Bronchial epithelial cell (primary cell): ENCODE results near the gene SMC5. TPM values are rescaled to one million over a fixed set of nuclear protein-coding genes. Genes with fewer than 3 reads are reported as not detected.

Experiments used
- DNase-seq: peaks from one replicate; pipeline ENCODE4 v3.0.0-alpha.2; 2010; ENCODE audit warnings: low read depth
- FAIRE-seq: peaks from 2 replicates; lab custom pipeline; 2011; peaks lifted over from hg19 to GRCh38; lab: Jason Lieb, UNC
- H3K27me3 ChIP-seq: 2 replicates; pipeline ENCODE4 v1.5.1; 2011; ENCODE audit warnings: low read length; ENCODE audit not compliant: control insufficient read depth, insufficient read depth
- H3K36me3 ChIP-seq: 2 replicates; pipeline ENCODE4 v1.5.1; 2011; ENCODE audit warnings: low read length; ENCODE audit not compliant: control insufficient read depth, insufficient read depth
- H3K4me3 ChIP-seq: 2 replicates; pipeline ENCODE4 v1.5.1; 2011; ENCODE audit warnings: mild to moderate bottlenecking, low read depth, low read length, control low read depth
- total RNA-seq: library from RNA; depleted of rRNA; stranded (reverse); fragments of >200 nt; gene quantifications from 2 replicates; pipeline ENCODE4 v1.2.1, GENCODE V29; 2014
- TF ChIP-seq, protein P1 (sequence below): IDR thresholded peaks from 2 replicates; pipeline ENCODE4 v1.5.1; 2011; ENCODE audit warnings: mild to moderate bottlenecking, moderate library complexity, low read length, control low read depth, inconsistent platforms; ENCODE audit not compliant: insufficient read depth, severe bottlenecking

The SMC5 gene
- total RNA-seq, 1 donor from 2014 or later: 16.6 TPM

DNA sequence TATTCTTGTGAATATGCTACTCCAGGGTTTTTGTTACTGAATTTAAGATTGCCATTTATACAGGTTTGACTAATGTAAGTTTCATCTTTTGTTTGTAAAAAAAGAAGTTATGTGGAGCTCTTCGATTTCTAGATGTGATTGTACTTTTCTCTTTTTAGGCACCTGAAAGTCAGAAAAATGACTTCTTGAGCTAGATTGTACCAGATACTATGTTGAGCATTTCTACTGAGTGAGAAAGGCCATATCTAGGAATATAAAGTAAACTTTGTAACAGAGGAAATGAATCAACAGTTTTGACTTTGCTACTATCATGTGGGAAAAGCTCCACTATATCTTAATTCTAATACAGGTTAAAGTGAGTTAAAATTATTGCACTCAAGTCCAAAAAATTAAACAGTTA, 25.1 kb downstream of the SMC5 start:
- TF ChIP-seq, protein P1, sequence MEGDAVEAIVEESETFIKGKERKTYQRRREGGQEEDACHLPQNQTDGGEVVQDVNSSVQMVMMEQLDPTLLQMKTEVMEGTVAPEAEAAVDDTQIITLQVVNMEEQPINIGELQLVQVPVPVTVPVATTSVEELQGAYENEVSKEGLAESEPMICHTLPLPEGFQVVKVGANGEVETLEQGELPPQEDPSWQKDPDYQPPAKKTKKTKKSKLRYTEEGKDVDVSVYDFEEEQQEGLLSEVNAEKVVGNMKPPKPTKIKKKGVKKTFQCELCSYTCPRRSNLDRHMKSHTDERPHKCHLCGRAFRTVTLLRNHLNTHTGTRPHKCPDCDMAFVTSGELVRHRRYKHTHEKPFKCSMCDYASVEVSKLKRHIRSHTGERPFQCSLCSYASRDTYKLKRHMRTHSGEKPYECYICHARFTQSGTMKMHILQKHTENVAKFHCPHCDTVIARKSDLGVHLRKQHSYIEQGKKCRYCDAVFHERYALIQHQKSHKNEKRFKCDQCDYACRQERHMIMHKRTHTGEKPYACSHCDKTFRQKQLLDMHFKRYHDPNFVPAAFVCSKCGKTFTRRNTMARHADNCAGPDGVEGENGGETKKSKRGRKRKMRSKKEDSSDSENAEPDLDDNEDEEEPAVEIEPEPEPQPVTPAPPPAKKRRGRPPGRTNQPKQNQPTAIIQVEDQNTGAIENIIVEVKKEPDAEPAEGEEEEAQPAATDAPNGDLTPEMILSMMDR: no peak
- Histone ChIP-seq H3K36me3 (peaks cover 4% of the 10 kb centered on the region), H3K4me3 (no peak overlapping the region), H3K27me3 (no peaks in the 10 kb centered on the region)
- no peak for FAIRE-seq
- DNase-seq: no peak

DNA sequence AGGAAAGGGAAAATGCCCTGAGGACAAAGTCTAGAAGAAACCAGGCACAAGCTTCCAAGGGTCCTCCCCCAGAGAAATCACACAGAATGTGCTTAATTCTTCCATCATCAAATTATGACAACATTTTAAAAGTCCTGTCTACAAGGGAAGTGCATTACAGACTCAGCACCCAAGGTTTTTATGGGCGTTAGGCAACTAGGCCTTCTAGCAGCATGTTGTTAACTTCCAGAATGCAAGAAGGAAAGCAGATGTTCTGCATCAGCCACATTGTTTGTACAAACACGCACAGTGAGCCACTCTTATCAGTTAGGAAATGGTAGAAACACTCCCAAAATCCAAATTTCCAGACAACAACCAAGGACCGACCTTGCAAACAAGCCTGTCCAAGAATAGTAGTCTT, 26.5 kb downstream of the SMC5 start:
- H3K36me3 ChIP-seq: peaks cover 2% of the 10 kb centered on the region
- FAIRE-seq: no peak

DNA sequence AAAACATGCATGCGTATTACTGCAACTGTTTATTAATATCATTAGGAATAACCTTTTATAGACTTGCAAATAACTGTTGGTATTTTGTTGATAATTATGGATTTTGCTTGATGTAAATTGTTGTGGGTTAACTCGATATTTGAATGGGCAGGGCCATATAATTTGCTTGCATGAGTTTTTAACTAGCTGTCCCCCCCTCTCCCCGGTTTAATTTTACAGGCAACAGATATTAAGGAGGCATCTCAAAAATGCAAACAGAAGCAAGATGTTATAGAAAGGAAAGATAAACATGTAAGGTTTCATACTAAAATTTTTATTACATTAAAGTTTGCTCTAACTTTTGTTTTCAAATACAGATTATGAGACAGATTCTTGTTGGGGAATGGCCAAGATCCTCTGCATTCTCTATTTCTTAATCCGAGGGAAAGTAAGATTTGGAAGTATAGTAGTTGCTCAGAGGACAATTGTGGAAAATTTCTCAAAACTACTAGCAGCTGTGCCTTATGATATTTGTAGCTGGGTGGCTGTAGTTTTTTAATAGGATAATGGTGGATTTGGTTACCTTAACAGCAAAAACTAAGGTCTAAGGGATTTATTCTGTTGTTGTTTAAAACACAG, 27.3 kb downstream of the SMC5 start:
- TF ChIP-seq, protein P1: no peak
- no peaks in the 10 kb centered on the region for H3K27me3 ChIP-seq
- FAIRE-seq (no peak), DNase-seq (no peak)
- H3K36me3 ChIP-seq: no peaks in the 10 kb centered on the region
- H3K4me3 ChIP-seq: no peak overlapping the region

More for the DNA sequence above, 26.5 kb downstream of the SMC5 start:
- Histone ChIP-seq H3K27me3 (no peaks in the 10 kb centered on the region), H3K4me3 (no peak overlapping the region)
- TF ChIP-seq, protein P1: no peak
- DNase-seq: no peak

DNA sequence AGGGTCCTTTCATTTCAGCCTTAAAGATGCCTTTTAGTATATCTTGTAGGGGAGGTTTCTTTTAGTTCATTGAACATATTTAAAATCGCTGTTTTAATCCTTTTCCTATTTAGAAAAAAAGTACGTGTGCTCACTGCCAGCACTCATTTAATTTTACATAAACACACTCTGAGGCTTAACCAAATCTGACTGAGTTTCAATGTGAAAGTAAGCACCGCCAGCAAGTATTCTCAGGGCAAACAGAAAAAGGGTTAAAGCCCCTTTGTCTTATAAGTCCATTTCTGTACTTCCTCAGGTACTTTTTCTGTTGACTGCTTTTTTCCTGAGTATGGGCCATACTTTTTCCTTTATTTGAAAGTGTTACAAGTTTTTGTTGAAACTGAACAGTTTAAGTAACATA, 31.8 kb downstream of the SMC5 start:
- TF ChIP-seq, protein P1: no peak
- Histone ChIP-seq H3K4me3 (no peak overlapping the region), H3K36me3 (no peaks in the 10 kb centered on the region), H3K27me3 (no peaks in the 10 kb centered on the region)
- FAIRE-seq (no peak), DNase-seq (no peak)

DNA sequence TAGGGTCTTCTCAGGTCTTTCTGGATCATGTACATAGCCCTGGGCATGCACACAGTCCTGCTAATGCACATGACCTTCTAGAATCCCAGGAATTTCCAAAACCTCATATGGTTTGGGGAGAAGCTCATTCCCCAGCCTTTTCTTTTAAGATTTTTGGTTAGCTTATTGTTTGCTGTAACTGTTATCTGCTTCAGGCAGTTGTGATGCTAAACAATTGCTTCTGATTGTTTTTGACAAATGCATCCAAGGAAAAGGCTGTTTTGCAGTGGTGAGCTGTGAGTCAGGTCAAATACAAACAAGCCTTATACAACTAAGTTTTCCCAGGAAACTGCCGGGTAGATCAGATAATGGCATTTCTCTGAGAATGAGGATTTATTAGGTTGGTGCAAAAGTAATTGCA, 32.7 kb downstream of the SMC5 start:
- Histone ChIP-seq H3K27me3 (no peaks in the 10 kb centered on the region), H3K36me3 (no peaks in the 10 kb centered on the region), H3K4me3 (no peak overlapping the region)
- no peak for DNase-seq
- FAIRE-seq: no peak
- TF ChIP-seq, protein P1: no peak

DNA sequence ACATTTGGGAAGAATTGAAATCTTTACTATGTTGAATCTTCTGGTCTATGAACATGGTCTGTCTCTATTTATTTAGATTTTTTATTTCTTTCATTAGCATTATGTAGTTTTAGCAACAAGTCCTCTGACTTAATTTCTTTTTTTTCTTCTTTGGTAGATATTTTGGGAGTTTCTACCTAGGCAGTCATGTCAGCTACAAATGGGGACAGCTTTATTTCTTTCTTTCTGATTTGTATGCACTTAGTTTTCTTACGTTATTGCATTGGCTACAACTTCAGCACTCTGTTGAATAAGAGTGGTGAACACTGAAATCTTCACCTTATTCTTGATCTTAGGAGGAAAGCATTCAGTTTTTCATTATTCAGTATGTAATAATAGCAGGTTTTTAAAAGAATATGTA, 33.5 kb downstream of the SMC5 start:
- FAIRE-seq (no peak), DNase-seq (no peak)
- Histone ChIP-seq H3K36me3 (no peaks in the 10 kb centered on the region), H3K27me3 (no peaks in the 10 kb centered on the region), H3K4me3 (no peak overlapping the region)
- TF ChIP-seq, protein P1: no peak
